Activated CD4-positive, alpha-beta T cell treated with anti-CD3 and anti-CD28 coated beads, Interleukin-2, amount 50 U/mL, for 1 hour (primary cell): ENCODE results near the gene DPY19L3.

Source experiments
- DNase-seq: peaks from one replicate; pipeline ENCODE4 v3.0.0-alpha.2; 2020

The DPY19L3 gene

GRCh38 chr19:32530773-32531172 is 125.2 kb downstream of the DPY19L3 start:
- no peak for DNase-seq

GRCh38 chr19:32532233-32532632 is 126.7 kb downstream of the DPY19L3 start:
- no peak for DNase-seq
